Uterus (tissue), 4 donors: ENCODE results near the gene SATB2. TPM values are rescaled to one million over a fixed set of nuclear protein-coding genes. Genes with fewer than 3 reads are reported as not detected.

Experiments
- DNase-seq, 2 donors: peaks; one replicate each; pipeline ENCODE4 v3.0.0-alpha.2; 2019 to 2020
- H3K27ac ChIP-seq, 2 donors: fragments of 200-600 bp; sonication (generic); 1 replicate in 1 of 2; 2 replicates in 1 of 2; pipeline ENCODE4 v1.5.1; 2016 to 2018
- H3K27me3 ChIP-seq, 2 donors: fragments of 200-600 bp; sonication (generic); one replicate each; pipeline ENCODE4 v1.5.1; 2018 to 2019; ENCODE audit warnings: control low read depth in 1 of 2
- H3K36me3 ChIP-seq, 2 donors: fragments of 200-600 bp; sonication (generic); one replicate each; pipeline ENCODE4 v1.5.1; 2019; ENCODE audit warnings: control low read depth in 1 of 2
- H3K4me1 ChIP-seq, 2 donors: fragments of 200-600 bp; sonication (generic); one replicate each; pipeline ENCODE4 v1.5.1; 2018 to 2019; ENCODE audit warnings: control low read depth in 1 of 2
- H3K4me3 ChIP-seq, 2 donors: fragments of 200-600 bp; sonication (generic); 1 replicate in 1 of 2; 2 replicates in 1 of 2; pipeline ENCODE4 v1.5.1; 2018 to 2019; ENCODE audit warnings: mild to moderate bottlenecking in 1 of 2
- H3K9me3 ChIP-seq, 2 donors: fragments of 200-600 bp; sonication (generic); one replicate each; pipeline ENCODE4 v1.5.1; 2019; ENCODE audit warnings: control low read depth in 1 of 2
- CTCF ChIP-seq, 4 experiments: fragments of 200-600 bp in 2 of 4; fragments of 450-650 bp in 2 of 4; sonication (generic) in 2 of 4; IDR thresholded peaks; one replicate each; pipeline ENCODE4 v1.5.1; 2016 to 2019; ENCODE audit warnings: antibody characterized with exemption in 4 of 4, mild to moderate bottlenecking in 2 of 4, moderate library complexity in 1 of 4
- POLR2A ChIP-seq, 2 donors: fragments of 450-650 bp; IDR thresholded peaks; one replicate each; pipeline ENCODE4 v1.6.1; 2016; ENCODE audit warnings: antibody characterized with exemption in 2 of 2, mild to moderate bottlenecking in 1 of 2, moderate library complexity in 1 of 2
- intact Hi-C: fragments of 100-400 bp; cut with DNase I; formaldehyde crosslinking; loops from one replicate; pipeline ENCODE4 v1.15.1; 2023; ENCODE audit warnings: low total_unique reads
- total RNA-seq, 4 donors: library from RNA; depleted of rRNA in 3 of 4; stranded (reverse); fragments of >200 nt in 3 of 4; gene quantifications; one replicate each; pipeline versions ENCODE4 v1.1.0 to v1.2.4, GENCODE V29; 2014 to 2023
- donor health status: DM: yes; HTN: yes; CAD: no.

The SATB2 gene
- total RNA-seq, 4 donors from 2014 or later, result 1.0 to 8.8 (median 5.0) TPM

- Histone ChIP-seq H3K4me1 (no peaks in the 10 kb centered on the region), H3K9me3 (no peaks in the 10 kb centered on the region), H3K4me3 (no peak overlapping the region), H3K27me3 (no peaks in the 10 kb centered on the region), H3K36me3 (no peaks in the 10 kb centered on the region), H3K27ac (no peak overlapping the region)
- intact Hi-C loops, result no loop called here
- no peak for DNase-seq
- TF ChIP-seq POLR2A (IDR thresholded peaks at IDR 0.05) (no peak), CTCF (IDR thresholded peaks at IDR 0.05) (no peak)
Observed at GRCh38 chr2:199309973-199310372, 147.8 kb downstream of the SATB2 start.

- TF ChIP-seq POLR2A (IDR thresholded peaks at IDR 0.05) (no peak), CTCF (IDR thresholded peaks at IDR 0.05) (no peak)
- DNase-seq, result no peak
- H3K36me3 ChIP-seq, result no peaks in the 10 kb centered on the region
- no peaks in the 10 kb centered on the region for H3K27me3 ChIP-seq
- intact Hi-C loops, result no loop called here
- H3K9me3 ChIP-seq, result no peaks in the 10 kb centered on the region
- no peaks in the 10 kb centered on the region for H3K4me1 ChIP-seq
- H3K4me3 ChIP-seq, result no peak overlapping the region
- no peak overlapping the region for H3K27ac ChIP-seq
Observed at GRCh38 chr2:199309411-199309810, 148.3 kb downstream of the SATB2 start.

- intact Hi-C loops, result no loop called here
- no peak for TF ChIP-seq POLR2A (IDR thresholded peaks at IDR 0.05)
- no peak for TF ChIP-seq CTCF (IDR thresholded peaks at IDR 0.05)
- no peaks in the 10 kb centered on the region for H3K9me3 ChIP-seq
- DNase-seq, result no peak
- H3K27me3 ChIP-seq, result no peaks in the 10 kb centered on the region
- H3K36me3 ChIP-seq, result no peaks in the 10 kb centered on the region
- H3K4me3 ChIP-seq, result no peak overlapping the region
- H3K4me1 ChIP-seq, result no peaks in the 10 kb centered on the region
- H3K27ac ChIP-seq, result no peak overlapping the region
Observed at GRCh38 chr2:199308567-199308966, 149.2 kb downstream of the SATB2 start.

- intact Hi-C loops, result no loop called here
- H3K36me3 ChIP-seq, result no peaks in the 10 kb centered on the region
- no peak for TF ChIP-seq POLR2A (IDR thresholded peaks at IDR 0.05)
- no peak for TF ChIP-seq CTCF (IDR thresholded peaks at IDR 0.05)
- no peaks in the 10 kb centered on the region for H3K9me3 ChIP-seq
- no peak overlapping the region for H3K4me3 ChIP-seq
- H3K27me3 ChIP-seq, result no peaks in the 10 kb centered on the region
- H3K4me1 ChIP-seq, result no peaks in the 10 kb centered on the region
- no peak for DNase-seq
- H3K27ac ChIP-seq, result no peak overlapping the region
Observed at GRCh38 chr2:199307461-199307860, 150.3 kb downstream of the SATB2 start.

GRCh38 chr2:199306116-199306515 lies 151.6 kb downstream of the SATB2 start:
- TF ChIP-seq POLR2A (IDR thresholded peaks at IDR 0.05), result no peak
- no peak for TF ChIP-seq CTCF (IDR thresholded peaks at IDR 0.05)
- DNase-seq, result no peak
- H3K36me3 ChIP-seq, result no peaks in the 10 kb centered on the region
- intact Hi-C loops, result no loop called here
- no peaks in the 10 kb centered on the region for H3K9me3 ChIP-seq
- H3K27me3 ChIP-seq, result no peaks in the 10 kb centered on the region
- no peak overlapping the region for H3K4me3 ChIP-seq
- no peaks in the 10 kb centered on the region for H3K4me1 ChIP-seq
- no peak overlapping the region for H3K27ac ChIP-seq
